ENCODE results near the gene SNRPA. TPM values are rescaled to one million over a fixed set of nuclear protein-coding genes. Genes with fewer than 3 reads are reported as not detected.
A peak's percentile ranks its signal among the peaks of the same experiment; 100 is the strongest.

SNRPA gene
- total RNA-seq, 1 donor from 2014 or later, result 72.7 TPM

DNA sequence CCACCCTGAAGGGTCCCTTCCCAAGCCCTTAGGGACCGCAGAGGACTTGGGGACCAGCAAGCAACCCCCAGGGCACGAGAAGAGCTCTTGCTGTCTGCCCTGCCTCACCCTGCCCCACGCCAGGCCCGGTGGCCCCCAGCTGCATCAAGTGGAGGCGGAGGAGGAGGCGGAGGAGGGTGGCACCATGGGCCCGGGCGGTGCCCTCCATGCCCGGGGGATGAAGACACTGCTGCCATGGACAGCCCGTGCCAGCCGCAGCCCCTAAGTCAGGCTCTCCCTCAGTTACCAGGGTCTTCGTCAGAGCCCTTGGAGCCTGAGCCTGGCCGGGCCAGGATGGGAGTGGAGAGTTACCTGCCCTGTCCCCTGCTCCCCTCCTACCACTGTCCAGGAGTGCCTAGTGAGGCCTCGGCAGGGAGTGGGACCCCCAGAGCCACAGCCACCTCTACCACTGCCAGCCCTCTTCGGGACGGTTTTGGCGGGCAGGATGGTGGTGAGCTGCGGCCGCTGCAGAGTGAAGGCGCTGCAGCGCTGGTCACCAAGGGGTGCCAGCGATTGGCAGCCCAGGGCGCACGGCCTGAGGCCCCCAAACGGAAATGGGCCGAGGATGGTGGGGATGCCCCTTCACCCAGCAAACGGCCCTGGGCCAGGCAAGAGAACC is 49.5 kb downstream of the SNRPA start:
- peaks cover 67% of the 10 kb centered on the region for H3K4me1 ChIP-seq

DNA sequence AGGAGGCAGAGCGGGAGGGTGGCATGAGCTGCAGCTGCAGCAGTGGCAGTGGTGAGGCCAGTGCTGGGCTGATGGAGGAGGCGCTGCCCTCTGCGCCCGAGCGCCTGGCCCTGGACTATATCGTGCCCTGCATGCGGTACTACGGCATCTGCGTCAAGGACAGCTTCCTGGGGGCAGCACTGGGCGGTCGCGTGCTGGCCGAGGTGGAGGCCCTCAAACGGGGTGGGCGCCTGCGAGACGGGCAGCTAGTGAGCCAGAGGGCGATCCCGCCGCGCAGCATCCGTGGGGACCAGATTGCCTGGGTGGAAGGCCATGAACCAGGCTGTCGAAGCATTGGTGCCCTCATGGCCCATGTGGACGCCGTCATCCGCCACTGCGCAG is 50.0 kb downstream of the SNRPA start:
- Histone ChIP-seq H3K4me3 (peak overlapping the region; percentile 73 to 95), H3K9me3 (no peaks in the 10 kb centered on the region), H3K36me3 (peaks cover 0 to 8% of the 10 kb centered on the region in 2 donors), H3K27me3 (no peaks in the 10 kb centered on the region), H3K27ac (peak overlapping the region; percentile 98), H3K4me1 (peaks cover 72% of the 10 kb centered on the region)
- TF ChIP-seq POLR2AphosphoS5 (IDR thresholded peaks at IDR 0.05; ENCODE audit: insufficient read depth in 1 of 2, low read depth in 1 of 2) (no peak), POLR2A (IDR thresholded peaks at IDR 0.05) (no peak)
- TF ChIP-seq, protein P1, sequence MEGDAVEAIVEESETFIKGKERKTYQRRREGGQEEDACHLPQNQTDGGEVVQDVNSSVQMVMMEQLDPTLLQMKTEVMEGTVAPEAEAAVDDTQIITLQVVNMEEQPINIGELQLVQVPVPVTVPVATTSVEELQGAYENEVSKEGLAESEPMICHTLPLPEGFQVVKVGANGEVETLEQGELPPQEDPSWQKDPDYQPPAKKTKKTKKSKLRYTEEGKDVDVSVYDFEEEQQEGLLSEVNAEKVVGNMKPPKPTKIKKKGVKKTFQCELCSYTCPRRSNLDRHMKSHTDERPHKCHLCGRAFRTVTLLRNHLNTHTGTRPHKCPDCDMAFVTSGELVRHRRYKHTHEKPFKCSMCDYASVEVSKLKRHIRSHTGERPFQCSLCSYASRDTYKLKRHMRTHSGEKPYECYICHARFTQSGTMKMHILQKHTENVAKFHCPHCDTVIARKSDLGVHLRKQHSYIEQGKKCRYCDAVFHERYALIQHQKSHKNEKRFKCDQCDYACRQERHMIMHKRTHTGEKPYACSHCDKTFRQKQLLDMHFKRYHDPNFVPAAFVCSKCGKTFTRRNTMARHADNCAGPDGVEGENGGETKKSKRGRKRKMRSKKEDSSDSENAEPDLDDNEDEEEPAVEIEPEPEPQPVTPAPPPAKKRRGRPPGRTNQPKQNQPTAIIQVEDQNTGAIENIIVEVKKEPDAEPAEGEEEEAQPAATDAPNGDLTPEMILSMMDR (IDR thresholded peaks at IDR 0.05), result no peak
- intact Hi-C loops (cut with DNase I), result loop anchor here (5.0 to 10.0 kb wide), 3 partner anchors 46 to 1071 kb away; partner anchors contain the start of genes ACTMAP and SNRPA
- DNase-seq (ENCODE audit: extremely low spot score in 2 of 2), result no peak

More for the DNA sequence above, 49.5 kb downstream of the SNRPA start:
- Histone ChIP-seq H3K36me3 (peaks cover 0 to 8% of the 10 kb centered on the region in 2 donors), H3K27me3 (no peaks in the 10 kb centered on the region), H3K27ac (peak overlapping the region; percentile 98), H3K9me3 (no peaks in the 10 kb centered on the region), H3K4me3 (peak overlapping the region; percentile 73 to 95)
- TF ChIP-seq POLR2A (IDR thresholded peaks at IDR 0.05) (no peak), POLR2AphosphoS5 (IDR thresholded peaks at IDR 0.05; ENCODE audit: insufficient read depth in 1 of 2, low read depth in 1 of 2) (no peak)
- TF ChIP-seq, protein P1 (IDR thresholded peaks at IDR 0.05), result no peak
- no peak for DNase-seq (ENCODE audit: extremely low spot score in 2 of 2)
- intact Hi-C loops (cut with DNase I), result loop anchor here (5.0 to 10.0 kb wide), 3 partner anchors 46 to 1072 kb away; partner anchors contain the start of genes ACTMAP and SNRPA

DNA sequence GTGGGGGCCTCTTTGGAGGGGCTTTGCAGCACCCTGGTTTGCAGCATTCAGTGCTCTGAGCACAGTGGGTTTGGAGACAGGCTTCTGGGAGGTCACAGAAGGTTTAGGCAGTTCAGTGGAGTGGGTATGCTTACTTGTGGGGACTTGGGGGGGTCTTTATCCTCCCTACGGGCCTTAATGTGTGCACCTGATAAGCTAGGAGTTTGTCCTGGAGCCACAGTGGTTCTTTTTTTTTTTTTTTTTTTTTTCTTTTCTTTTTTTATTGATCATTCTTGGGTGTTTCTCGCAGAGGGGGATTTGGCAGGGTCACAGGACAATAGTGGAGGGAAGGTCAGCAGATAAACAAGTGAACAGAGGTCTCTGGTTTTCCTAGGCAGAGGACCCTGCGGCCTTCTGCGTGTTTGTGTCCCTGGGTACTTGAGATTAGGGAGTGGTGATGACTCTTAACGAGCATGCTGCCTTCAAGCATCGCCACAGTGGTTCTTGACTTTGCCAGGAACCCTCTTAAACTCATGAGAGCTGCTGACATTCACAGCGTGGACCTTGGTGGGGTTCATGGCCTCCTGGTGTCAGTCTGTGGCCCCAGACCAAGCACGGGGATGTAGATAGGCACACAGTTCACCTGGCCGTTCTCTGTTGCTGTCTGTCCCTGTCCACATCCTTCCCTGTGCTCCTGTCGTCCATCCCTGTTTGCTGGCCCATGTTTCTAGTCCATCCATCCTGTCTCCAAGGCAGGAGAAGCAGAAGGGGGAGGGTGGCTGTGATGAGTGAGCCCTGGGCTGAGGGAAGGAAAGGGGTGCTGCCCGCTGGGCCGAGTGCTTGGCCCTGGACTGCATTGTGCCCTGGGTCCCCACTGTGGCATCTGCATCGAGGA is 50.7 kb downstream of the SNRPA start:
- H3K27ac ChIP-seq, result peak overlapping the region; percentile 98
- H3K36me3 ChIP-seq, result peaks cover 0 to 8% of the 10 kb centered on the region in 2 donors
- no peaks in the 10 kb centered on the region for H3K27me3 ChIP-seq
- H3K4me1 ChIP-seq, result peaks cover 78% of the 10 kb centered on the region
- DNase-seq (ENCODE audit: extremely low spot score in 2 of 2), result no peak
- TF ChIP-seq POLR2A (IDR thresholded peaks at IDR 0.05) (no peak), POLR2AphosphoS5 (IDR thresholded peaks at IDR 0.05; ENCODE audit: insufficient read depth in 1 of 2, low read depth in 1 of 2) (peak in 1 of 2 donors; percentile 3)
- peak overlapping the region; percentile 73 to 95 for H3K4me3 ChIP-seq
- H3K9me3 ChIP-seq, result no peaks in the 10 kb centered on the region
- intact Hi-C loops (cut with DNase I), result loop anchor here (5.0 to 10.0 kb wide), 3 partner anchors 47 to 1071 kb away; partner anchors contain the start of genes ACTMAP and SNRPA

DNA sequence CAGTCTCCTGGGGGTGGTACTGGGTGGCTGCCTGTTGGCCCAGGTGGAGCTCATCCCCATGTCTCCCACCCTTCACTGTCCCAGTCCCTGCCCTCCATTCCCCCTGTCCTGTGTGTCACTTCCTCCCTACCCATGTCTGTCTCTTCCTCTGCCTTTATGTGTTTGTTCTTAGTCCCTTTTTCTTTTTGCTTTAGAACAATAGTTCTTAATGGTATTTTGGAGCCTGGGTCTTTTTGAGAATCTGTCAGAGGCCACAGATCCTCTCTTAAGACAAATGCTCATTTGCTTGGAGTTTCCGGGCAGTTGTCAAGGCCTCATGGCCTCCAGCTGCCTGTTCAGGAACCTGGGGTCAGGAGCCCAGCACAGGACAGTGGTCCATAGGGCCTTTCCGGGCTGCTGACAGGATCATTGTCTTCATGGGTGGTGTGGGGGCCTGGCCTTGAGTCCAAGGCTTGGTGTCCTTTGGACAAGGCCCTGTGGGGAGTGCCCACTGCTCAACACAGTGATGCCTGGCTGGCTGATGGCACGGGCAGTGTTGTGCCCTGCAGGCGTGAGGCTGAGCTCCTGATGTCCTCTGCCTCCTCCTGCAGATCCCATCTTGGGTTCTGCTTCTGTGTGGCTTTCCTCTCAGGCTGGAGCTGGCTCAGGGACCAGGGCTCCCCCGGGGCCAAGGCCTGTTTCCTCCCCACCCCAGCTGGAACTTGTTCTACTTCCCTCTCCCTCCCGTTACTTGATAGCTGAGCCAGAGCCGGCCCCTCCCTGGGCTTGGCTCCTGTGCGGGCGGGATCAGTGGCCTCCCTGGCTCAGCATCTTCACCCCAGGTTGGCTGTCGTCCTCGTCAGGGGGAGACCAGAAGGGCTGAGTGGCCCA is 51.5 kb downstream of the SNRPA start:
- intact Hi-C loops (cut with DNase I), result loop anchor here (5.0 to 10.0 kb wide), 3 partner anchors 48 to 1070 kb away; partner anchors contain the start of genes ACTMAP and SNRPA
- Histone ChIP-seq H3K9me3 (no peaks in the 10 kb centered on the region), H3K4me3 (peak overlapping the region; percentile 73 to 95), H3K36me3 (peaks cover 0 to 8% of the 10 kb centered on the region in 2 donors), H3K27ac (peak overlapping the region; percentile 98), H3K4me1 (peaks cover 86% of the 10 kb centered on the region), H3K27me3 (no peaks in the 10 kb centered on the region)
- DNase-seq (ENCODE audit: extremely low spot score in 2 of 2), result no peak
- no peak for TF ChIP-seq POLR2A (IDR thresholded peaks at IDR 0.05)
- TF ChIP-seq, protein P1 (IDR thresholded peaks at IDR 0.05), result no peak
- peak; percentile 9 to 69 for TF ChIP-seq POLR2AphosphoS5 (IDR thresholded peaks at IDR 0.05; ENCODE audit: insufficient read depth in 1 of 2, low read depth in 1 of 2)
